Keratinocyte (primary cell): ENCODE measurements around the gene LEFTY2. TPM values are rescaled to one million over a fixed set of nuclear protein-coding genes. Genes with fewer than 3 reads are reported as not detected.
"Not testable (repeated sequence)": the region's sequence is repeated elsewhere in the genome, so short reads cannot be mapped to it uniquely, and the experiment has no call there.

Experiments
- DNase-seq: peaks from one replicate; pipeline ENCODE4 v3.0.0-alpha.2; 2011; ENCODE audit warnings: low read depth, missing footprints, low spot score
- FAIRE-seq: peaks from 2 replicates; lab custom pipeline; 2011; peaks lifted over from hg19 to GRCh38; lab: Jason Lieb, UNC
- H2AFZ ChIP-seq: 2 replicates; pipeline ENCODE4 v1.6.0; 2012; ENCODE audit warnings: low read length, control low read depth, inconsistent platforms; ENCODE audit not compliant: control insufficient read depth
- H3K27ac ChIP-seq: 2 replicates; pipeline ENCODE4 v1.5.1; 2011; ENCODE audit warnings: low read length; ENCODE audit not compliant: control insufficient read depth, insufficient read depth
- H3K27me3 ChIP-seq: 3 replicates; pipeline ENCODE4 v1.6.0; 2011; ENCODE audit warnings: low read length; ENCODE audit not compliant: control insufficient read depth, insufficient read depth; ENCODE audit errors: extremely low read depth
- H3K36me3 ChIP-seq, 2 experiments: 2 replicates in 1 of 2; 3 replicates in 1 of 2; pipeline ENCODE4 v1.5.1; 2011; ENCODE audit warnings: low read length in 2 of 2, mild to moderate bottlenecking in 1 of 2; ENCODE audit not compliant: control insufficient read depth in 2 of 2, insufficient read depth in 2 of 2; ENCODE audit errors: extremely low read depth in 1 of 2
- H3K4me1 ChIP-seq: 3 replicates; pipeline ENCODE4 v1.5.1; 2011; ENCODE audit warnings: low read length; ENCODE audit not compliant: control insufficient read depth, insufficient read depth; ENCODE audit errors: extremely low read depth
- H3K4me2 ChIP-seq: 3 replicates; pipeline ENCODE4 v1.6.0; 2011; ENCODE audit warnings: low read depth, low read length; ENCODE audit not compliant: control insufficient read depth, insufficient read depth; ENCODE audit errors: extremely low read depth
- H3K4me3 ChIP-seq, 3 experiments: fragments of 200-600 bp in 1 of 3; sonication (generic) in 1 of 3; 2 replicates in 2 of 3; 3 replicates in 1 of 3; pipeline ENCODE4 v1.5.1; 2011 to 2016; ENCODE audit warnings: low read length in 3 of 3, mild to moderate bottlenecking in 3 of 3, control low read depth in 2 of 3, inconsistent platforms in 1 of 3, low read depth in 1 of 3, mixed read lengths in 1 of 3, mixed run types in 1 of 3, moderate library complexity in 1 of 3; ENCODE audit not compliant: control insufficient read depth in 2 of 3, insufficient read depth in 2 of 3; ENCODE audit errors: extremely low read depth in 1 of 3
- H3K79me2 ChIP-seq: 2 replicates; pipeline ENCODE4 v1.6.0; 2012; ENCODE audit warnings: low read length; ENCODE audit not compliant: control insufficient read depth, insufficient read depth
- H3K9ac ChIP-seq: 3 replicates; pipeline ENCODE4 v1.6.0; 2011; ENCODE audit warnings: low read length; ENCODE audit not compliant: control insufficient read depth, insufficient read depth; ENCODE audit errors: extremely low read depth
- H3K9me1 ChIP-seq: 3 replicates; pipeline ENCODE4 v1.6.0; 2011; ENCODE audit warnings: low read length; ENCODE audit not compliant: control insufficient read depth, insufficient read depth; ENCODE audit errors: extremely low read depth
- H3K9me3 ChIP-seq: 2 replicates; pipeline ENCODE4 v1.5.1; 2012; ENCODE audit warnings: low read depth, low read length; ENCODE audit not compliant: control insufficient read depth
- H4K20me1 ChIP-seq: 3 replicates; pipeline ENCODE4 v1.6.0; 2011; ENCODE audit warnings: low read length; ENCODE audit not compliant: control insufficient read depth, insufficient read depth; ENCODE audit errors: extremely low read depth
- CTCF ChIP-seq, 3 experiments: IDR thresholded peaks in 1 of 3; conservative IDR thresholded peaks in 1 of 3; optimal IDR thresholded peaks in 1 of 3; 2 replicates in 2 of 3; 3 replicates in 1 of 3; pipeline versions ENCODE3 to v1.5.1; 2011; ENCODE audit warnings: low read length in 3 of 3, mild to moderate bottlenecking in 3 of 3, moderate library complexity in 2 of 3, control low read depth in 1 of 3, inconsistent platforms in 1 of 3; ENCODE audit not compliant: insufficient read depth in 2 of 3; ENCODE audit errors: extremely low read depth in 1 of 3
- EZH2 ChIP-seq: IDR thresholded peaks from one replicate; pipeline ENCODE4 v1.6.1; 2012; ENCODE audit warnings: inconsistent platforms, mild to moderate bottlenecking, low read length, moderate library complexity
- dilution Hi-C: fragments of 300-500 bp; cut with MboI; formaldehyde crosslinking; loops from one replicate; pipeline ENCODE4 v1.7.0; 2020; ENCODE audit warnings: low sequenced_read_pairs; ENCODE audit not compliant: extremely low pct_ligation_motif_present
- polyA plus RNA-seq, 5 experiments: library from polyadenylated mRNA; depleted of rRNA in 3 of 5; stranded (reverse) in 3 of 5; stranded (forward) in 1 of 5; unstranded in 1 of 5; fragments of >200 nt; gene quantifications; 1 replicate in 1 of 5; 2 replicates in 3 of 5; 3 replicates in 1 of 5; pipeline versions ENCODE4 v1.2.1 to v1.2.3, GENCODE V29; 2011 to 2012; ENCODE audit warnings: missing spikeins in 2 of 5, low read depth in 1 of 5, low replicate concordance in 1 of 5

LEFTY2 gene
- polyA plus RNA-seq, 1 donor (not counting 4 experiments of a cell fraction or from before 2014, with no cell fraction given) = not detected

GRCh38 chr1:225936523-225936922 is 4.5 kb downstream of the LEFTY2 start:
- no peak overlapping the region for H3K9ac ChIP-seq
- no peaks in the 10 kb centered on the region for H3K27me3 ChIP-seq
- no peaks in the 10 kb centered on the region for H3K9me3 ChIP-seq
- H4K20me1 ChIP-seq = no peaks in the 10 kb centered on the region
- no peaks in the 10 kb centered on the region for H3K79me2 ChIP-seq
- H3K9me1 ChIP-seq = peaks cover 3% of the 10 kb centered on the region
- TF ChIP-seq EZH2 (no peak), CTCF (optimal IDR thresholded peaks at IDR 0.05 in 1 of 3, IDR thresholded peaks at IDR 0.05 in 1 of 3, conservative IDR thresholded peaks at IDR 0.05 in 1 of 3; ENCODE audit: extremely low read depth in 1 of 3, insufficient read depth in 2 of 3, low read length in 3 of 3) (no peak)
- no peak overlapping the region for H3K4me3 ChIP-seq
- FAIRE-seq = no peak
- H3K4me1 ChIP-seq = peaks cover 6% of the 10 kb centered on the region
- dilution Hi-C loops = no loop called here
- H3K27ac ChIP-seq = no peak overlapping the region
- no peaks in the 10 kb centered on the region for H3K36me3 ChIP-seq
- no peak overlapping the region for H3K4me2 ChIP-seq
- no peak for DNase-seq
- no peak overlapping the region for H2AFZ ChIP-seq

GRCh38 chr1:225936086-225936485 is 4.9 kb downstream of the LEFTY2 start:
- DNase-seq, H3K9ac ChIP-seq, H2AFZ ChIP-seq, FAIRE-seq, H3K27ac ChIP-seq, H4K20me1 ChIP-seq, H3K36me3 ChIP-seq, H3K9me3 ChIP-seq, dilution Hi-C loops, H3K4me2 ChIP-seq, H3K9me1 ChIP-seq, H3K79me2 ChIP-seq, H3K4me3 ChIP-seq, H3K4me1 ChIP-seq, H3K27me3 ChIP-seq: not testable (repeated sequence)

GRCh38 chr1:225934711-225935110 is 6.3 kb downstream of the LEFTY2 start:
- H3K4me2 ChIP-seq = no peak overlapping the region
- FAIRE-seq = no peak
- dilution Hi-C loops = no loop called here

More at GRCh38 chr1:225934711-225935110, 6.3 kb downstream of the LEFTY2 start:
- no peak overlapping the region for H3K9ac ChIP-seq
- H3K27ac ChIP-seq = no peak overlapping the region
- no peaks in the 10 kb centered on the region for H3K79me2 ChIP-seq
- no peaks in the 10 kb centered on the region for H4K20me1 ChIP-seq
- TF ChIP-seq CTCF (optimal IDR thresholded peaks at IDR 0.05 in 1 of 3, IDR thresholded peaks at IDR 0.05 in 1 of 3, conservative IDR thresholded peaks at IDR 0.05 in 1 of 3; ENCODE audit: extremely low read depth in 1 of 3, insufficient read depth in 2 of 3, low read length in 3 of 3) (no peak), EZH2 (no peak)
- no peaks in the 10 kb centered on the region for H3K36me3 ChIP-seq
- H3K9me1 ChIP-seq = peaks cover 3% of the 10 kb centered on the region
- H3K4me3 ChIP-seq = no peak overlapping the region
- no peaks in the 10 kb centered on the region for H3K9me3 ChIP-seq
- no peaks in the 10 kb centered on the region for H3K27me3 ChIP-seq
- H2AFZ ChIP-seq = no peak overlapping the region
- peaks cover 6% of the 10 kb centered on the region for H3K4me1 ChIP-seq
- no peak for DNase-seq
